SK-N-MC (cell line): ENCODE data around the gene CYP21A2.

Source experiments
- EZH2 ChIP-seq: fragments of 200-600 bp; sonication (generic); IDR thresholded peaks from one replicate; pipeline ENCODE4 v1.6.1; 2017; ENCODE audit warnings: antibody characterized with exemption
- FOXP2 ChIP-seq: optimal IDR thresholded peaks from 2 replicates; pipeline ENCODE3; 2011; ENCODE audit warnings: mild to moderate bottlenecking, moderate library complexity; ENCODE audit not compliant: insufficient read depth; ENCODE audit errors: extremely low read length, control extremely low read depth
- POLR2AphosphoS5 ChIP-seq: IDR thresholded peaks from 2 replicates; pipeline ENCODE4 v1.6.1; 2012; ENCODE audit warnings: mild to moderate bottlenecking, low read depth, low read length, borderline replicate concordance

DNA sequence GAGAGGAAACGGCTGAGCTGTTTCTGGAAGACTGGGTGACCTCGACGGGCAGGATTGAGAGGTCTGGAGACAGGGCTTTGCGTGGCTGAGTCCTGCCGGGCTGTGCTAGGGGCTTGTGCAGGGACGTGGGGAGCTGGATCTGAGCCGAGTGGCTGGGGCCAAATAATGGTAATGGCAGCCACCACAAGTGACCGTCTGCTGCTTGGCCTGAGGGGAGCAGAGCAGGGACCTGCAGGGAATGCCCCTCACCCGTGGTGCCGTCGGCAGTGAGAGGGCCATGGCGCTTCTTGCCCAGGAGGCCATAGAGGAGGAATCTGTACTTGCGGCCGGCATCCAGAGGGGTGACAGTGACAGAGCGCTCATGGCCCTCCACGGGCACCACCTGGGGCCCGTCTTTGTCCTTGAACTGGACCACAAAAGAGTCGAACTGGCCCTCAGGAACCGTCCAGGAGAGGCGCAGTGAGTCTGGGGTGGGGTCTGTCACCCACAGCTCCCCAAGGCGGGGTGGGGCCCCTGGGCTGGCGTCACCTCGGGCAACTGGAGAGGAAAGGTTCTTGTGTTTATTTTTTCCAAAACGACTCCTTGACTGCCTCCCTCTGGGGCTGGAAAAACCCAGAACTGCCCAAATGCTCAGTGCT, 31.8 kb downstream of the CYP21A2 start:
- no peak for TF ChIP-seq POLR2AphosphoS5
- TF ChIP-seq EZH2: no peak
- TF ChIP-seq FOXP2: no peak
